RWPE2 (cell line): ENCODE data around the gene CFAP74.

Experiments used
- ATAC-seq: fragments of 200-7000 bp; cut with Tn5 transposase; 3 replicates; pipeline ENCODE4 v1.9.1; 2021; ENCODE audit warnings: low read depth
- DNase-seq: peaks from one replicate; pipeline ENCODE4 v3.0.0-alpha.2; 2020; ENCODE audit warnings: low spot score
- H3K27ac ChIP-seq: fragments of 450-650 bp; 2 replicates; pipeline ENCODE4 v1.5.1; 2017; ENCODE audit warnings: mild to moderate bottlenecking; ENCODE audit not compliant: poor library complexity, severe bottlenecking
- H3K27me3 ChIP-seq: fragments of 250-450 bp; sonication (Bioruptor Pico); 2 replicates; pipeline ENCODE4 v1.5.1; 2021; ENCODE audit warnings: mild to moderate bottlenecking, moderate library complexity; ENCODE audit not compliant: insufficient read depth, poor library complexity, severe bottlenecking
- H3K36me3 ChIP-seq: fragments of 250-450 bp; sonication (Bioruptor Pico); 2 replicates; pipeline ENCODE4 v1.5.1; 2020; ENCODE audit warnings: low read depth, mild to moderate bottlenecking, moderate library complexity
- H3K4me1 ChIP-seq: fragments of 250-450 bp; sonication (Bioruptor Pico); 2 replicates; pipeline ENCODE4 v1.5.1; 2021; ENCODE audit warnings: mild to moderate bottlenecking, moderate library complexity; ENCODE audit not compliant: insufficient read depth, poor library complexity, severe bottlenecking
- H3K4me3 ChIP-seq: fragments of 250-450 bp; sonication (Bioruptor Pico); 2 replicates; pipeline ENCODE4 v1.5.1; 2021; ENCODE audit warnings: mild to moderate bottlenecking, moderate library complexity; ENCODE audit not compliant: severe bottlenecking
- H3K9me3 ChIP-seq: fragments of 250-450 bp; sonication (Bioruptor Pico); 2 replicates; pipeline ENCODE4 v1.5.1; 2021; ENCODE audit warnings: mild to moderate bottlenecking, moderate library complexity; ENCODE audit not compliant: severe bottlenecking
- CTCF ChIP-seq: fragments of 450-650 bp; IDR thresholded peaks from one replicate; pipeline ENCODE4 v1.5.1; 2017; ENCODE audit warnings: mild to moderate bottlenecking, moderate library complexity; ENCODE audit not compliant: poor library complexity, severe bottlenecking

The CFAP74 gene

GRCh38 chr1:2014741-2015735, 11.5 kb upstream of the CFAP74 start:
- ATAC-seq (peak; percentile 76), DNase-seq (peak; percentile 56)
- Histone ChIP-seq H3K9me3 (no peaks in the 10 kb centered on the region), H3K36me3 (no peaks in the 10 kb centered on the region), H3K4me3 (no peak overlapping the region), H3K27ac (no peak overlapping the region), H3K27me3 (peaks cover 20% of the 10 kb centered on the region), H3K4me1 (no peaks in the 10 kb centered on the region)
- no peak for TF ChIP-seq CTCF

GRCh38 chr1:2014181-2014580, 10.6 kb upstream of the CFAP74 start:
- Histone ChIP-seq H3K4me3 (no peak overlapping the region), H3K9me3 (no peaks in the 10 kb centered on the region), H3K27ac (no peak overlapping the region), H3K27me3 (peaks cover 14% of the 10 kb centered on the region), H3K36me3 (no peaks in the 10 kb centered on the region), H3K4me1 (no peaks in the 10 kb centered on the region)
- no peak for TF ChIP-seq CTCF
- DNase-seq (no peak), ATAC-seq (no peak)

DNA sequence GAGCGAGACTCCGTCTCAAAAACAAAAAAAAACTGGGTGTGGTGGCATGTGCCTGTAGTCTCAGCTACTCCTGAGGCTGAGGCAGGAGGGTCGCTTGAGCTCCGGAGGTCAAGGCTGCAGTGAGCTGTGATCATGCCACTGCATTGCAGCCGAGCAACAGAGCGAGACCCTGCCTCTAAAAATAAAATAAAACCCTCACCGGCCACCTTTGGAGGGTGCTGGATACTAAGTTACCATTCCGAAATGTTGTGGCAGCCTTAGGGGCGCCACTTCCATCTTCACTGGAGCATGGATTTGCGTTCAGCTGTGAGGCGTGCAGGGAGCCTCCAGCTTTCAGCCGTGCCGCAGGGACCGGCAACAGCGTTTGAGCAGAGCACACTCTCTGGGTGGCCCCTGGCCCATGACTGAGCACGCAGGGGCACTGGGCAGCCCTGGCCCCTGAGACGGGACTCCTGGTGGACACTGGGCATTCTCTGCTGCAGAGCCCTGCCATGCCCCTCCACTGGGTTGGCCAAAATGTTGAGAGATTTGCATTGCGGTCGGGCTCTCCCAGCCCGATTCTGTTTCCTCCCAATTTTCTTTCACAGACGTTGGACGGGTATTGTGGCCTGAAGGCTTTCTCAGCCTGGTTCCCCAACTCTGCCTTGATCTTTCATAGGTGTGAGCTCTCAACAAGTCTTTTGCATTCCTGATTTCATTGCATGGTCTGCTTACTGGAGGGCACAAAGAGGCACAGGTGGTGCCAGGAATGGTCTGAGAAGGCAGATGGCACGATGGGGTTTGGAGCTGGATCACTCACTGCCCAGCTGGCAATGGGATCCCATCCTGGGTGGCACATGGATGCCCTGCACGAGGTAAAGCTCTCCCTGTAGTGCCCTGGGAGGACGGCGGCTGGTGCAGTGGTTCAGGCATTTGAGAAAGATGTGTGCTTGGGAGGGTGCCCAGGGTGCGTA, 5.8 kb upstream of the CFAP74 start:
- H3K27ac ChIP-seq, result no peak overlapping the region
- H3K4me1 ChIP-seq, result no peaks in the 10 kb centered on the region
- no peaks in the 10 kb centered on the region for H3K9me3 ChIP-seq
- H3K27me3 ChIP-seq, result no peaks in the 10 kb centered on the region
- DNase-seq (no peak), ATAC-seq (no peak)
- no peak overlapping the region for H3K4me3 ChIP-seq
- no peak for TF ChIP-seq CTCF
- no peaks in the 10 kb centered on the region for H3K36me3 ChIP-seq

DNA sequence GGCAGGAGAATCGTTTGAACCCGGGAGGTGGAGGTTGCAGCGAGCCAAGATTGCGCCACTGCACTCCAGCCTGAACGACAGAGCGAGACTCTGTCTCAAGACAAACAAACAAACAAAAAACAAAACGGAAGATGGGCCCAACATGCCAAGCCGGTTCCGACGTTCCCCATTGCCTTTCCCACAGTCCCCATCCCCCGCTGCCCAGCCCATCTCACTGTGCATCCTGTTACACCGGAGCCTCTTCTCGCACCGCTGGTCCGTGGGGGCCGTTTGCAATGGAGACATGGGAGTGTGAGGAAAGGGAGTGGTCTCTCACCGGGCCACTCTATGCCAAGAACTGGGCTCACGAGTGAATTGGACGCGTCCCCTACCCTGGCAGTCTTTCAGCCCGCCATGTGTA, 1.3 kb upstream of the CFAP74 start:
- no peak for TF ChIP-seq CTCF
- ATAC-seq, result no peak
- Histone ChIP-seq H3K27ac (no peak overlapping the region), H3K9me3 (no peaks in the 10 kb centered on the region), H3K4me1 (peaks cover 5% of the 10 kb centered on the region), H3K4me3 (no peak overlapping the region), H3K27me3 (peaks cover 6% of the 10 kb centered on the region), H3K36me3 (no peaks in the 10 kb centered on the region)
- peak; percentile 62 for DNase-seq
